Kidney (tissue), 14 donors: ENCODE measurements around the gene SCNN1B. TPM values are rescaled to one million over a fixed set of nuclear protein-coding genes. Genes with fewer than 3 reads are reported as not detected.
A peak's percentile ranks its signal among the peaks of the same experiment; 100 is the strongest.

ENCODE experiments used
- DNase-seq, 5 donors: peaks; one replicate each; pipeline ENCODE4 v3.0.0-alpha.2; 2013 to 2020
- FAIRE-seq: peaks from 2 replicates; lab custom pipeline; 2012; peaks lifted over from hg19 to GRCh38; lab: Jason Lieb, UNC
- H3K27ac ChIP-seq, 2 donors: one replicate each; pipeline ENCODE4 v1.7.0; 2013; ENCODE audit warnings: low read depth in 2 of 2, low read length in 2 of 2, inconsistent platforms in 1 of 2
- H3K27me3 ChIP-seq: one replicate; pipeline ENCODE4 v1.7.1; 2013; ENCODE audit warnings: low read length, inconsistent platforms; ENCODE audit not compliant: control insufficient read depth, insufficient read depth
- H3K36me3 ChIP-seq, 3 donors: one replicate each; pipeline versions ENCODE4 v1.7.0 to v1.7.1; 2013; ENCODE audit warnings: low read length in 3 of 3, control low read depth in 1 of 3, inconsistent platforms in 1 of 3; ENCODE audit not compliant: insufficient read depth in 3 of 3, control insufficient read depth in 2 of 3
- H3K4me1 ChIP-seq, 3 donors: one replicate each; pipeline versions ENCODE4 v1.7.0 to v1.7.1; 2013; ENCODE audit warnings: low read length in 3 of 3, inconsistent platforms in 1 of 3, low read depth in 1 of 3; ENCODE audit not compliant: control insufficient read depth in 2 of 3, insufficient read depth in 2 of 3
- H3K4me3 ChIP-seq, 3 donors: one replicate each; pipeline versions ENCODE4 v1.7.0 to v1.8.1; 2013; ENCODE audit warnings: low read length in 3 of 3, control low read depth in 1 of 3, inconsistent platforms in 1 of 3
- H3K9ac ChIP-seq, 3 donors: one replicate each; pipeline versions ENCODE4 v1.7.0 to v1.7.1; 2013; ENCODE audit warnings: low read length in 3 of 3, control low read depth in 1 of 3, inconsistent platforms in 1 of 3
- H3K9me3 ChIP-seq, 3 donors: one replicate each; pipeline versions ENCODE4 v1.7.0 to v1.7.1; 2013; ENCODE audit warnings: low read length in 3 of 3, control low read depth in 1 of 3, inconsistent platforms in 1 of 3; ENCODE audit not compliant: control insufficient read depth in 2 of 3, insufficient read depth in 1 of 3
- CTCF ChIP-seq: IDR thresholded peaks from 3 replicates; pipeline ENCODE4 v1.5.1; 2012; ENCODE audit warnings: mild to moderate bottlenecking, moderate library complexity, borderline replicate concordance; ENCODE audit not compliant: insufficient read depth; ENCODE audit errors: extremely low read depth
- intact Hi-C: fragments of 100-400 bp; cut with DNase I; formaldehyde crosslinking; loops from one replicate; pipeline ENCODE4 v1.11.1; 2022
- polyA plus RNA-seq: library from polyadenylated mRNA; stranded (reverse); fragments of 350-450 nt; fragmentation: Illumina TruSeq; extraction: RNeasy Lipid Tissue Mini Kit (QIAGEN cat#74804); gene quantifications from one replicate; pipeline ENCODE4 v1.2.3, GENCODE V29; 2014; ENCODE audit warnings: low read depth, low replicate concordance; ENCODE audit not compliant: insufficient read depth
- total RNA-seq: library from RNA; stranded (reverse); fragmentation: NEBNext Ultra II Directional; extraction: Animal tissue kit (Norgen Biotek cat#: 25700); gene quantifications from one replicate; pipeline ENCODE4 v1.2.1, GENCODE V29; 2021
- donor health status: control.
- donor health status: control.
- donor health status: control.
- donor health status: control.
- donor health status: control.
- donor health status: DM: yes; HTN: yes; CAD: no.
- donor health status: Normal renal cell carcinoma (clear cell type).

SCNN1B gene
- total and polyA plus RNA-seq, 2 donors from 2014 or later = 7.8 to 62.9 TPM

- Histone ChIP-seq H3K4me3 (no peak overlapping the region), H3K27me3 (no peaks in the 10 kb centered on the region), H3K9me3 (no peaks in the 10 kb centered on the region), H3K4me1 (no peaks in the 10 kb centered on the region), H3K27ac (no peak overlapping the region), H3K36me3 (no peaks in the 10 kb centered on the region), H3K9ac (no peak overlapping the region)
- DNase-seq (no peak), FAIRE-seq (no peak)
- intact Hi-C loops = no loop called here
- no peak for TF ChIP-seq CTCF
Measured at GRCh38 chr16:23345237-23345636, 43.1 kb downstream of the SCNN1B start.

- intact Hi-C loops = no loop called here
- no peak for FAIRE-seq
Measured at GRCh38 chr16:23348579-23349469, 46.7 kb downstream of the SCNN1B start.

GRCh38 chr16:23351360-23351759 lies 49.3 kb downstream of the SCNN1B start:
- no peaks in the 10 kb centered on the region for H3K4me1 ChIP-seq
- FAIRE-seq = no peak
- no peak overlapping the region for H3K4me3 ChIP-seq
- intact Hi-C loops = no loop called here
- H3K9me3 ChIP-seq = no peaks in the 10 kb centered on the region
- no peaks in the 10 kb centered on the region for H3K27me3 ChIP-seq
- no peak for TF ChIP-seq CTCF
- peak in 1 of 5 donors; percentile 37 for DNase-seq
- no peaks in the 10 kb centered on the region for H3K36me3 ChIP-seq
- no peak overlapping the region for H3K9ac ChIP-seq
- no peak overlapping the region for H3K27ac ChIP-seq

More at GRCh38 chr16:23348579-23349469, 46.7 kb downstream of the SCNN1B start:
- Histone ChIP-seq H3K36me3 (no peaks in the 10 kb centered on the region), H3K4me1 (no peaks in the 10 kb centered on the region), H3K4me3 (no peak overlapping the region), H3K9me3 (no peaks in the 10 kb centered on the region), H3K27me3 (no peaks in the 10 kb centered on the region), H3K9ac (no peak overlapping the region), H3K27ac (no peak overlapping the region)
- TF ChIP-seq CTCF = no peak
- DNase-seq = peak in 1 of 5 donors; percentile 49
